OCI-M1 (cell line): ENCODE measurements around the gene SETDB1.
"Not testable (repeated sequence)": the region's sequence is repeated elsewhere in the genome, so short reads cannot be mapped to it uniquely, and the experiment has no call there.

ENCODE experiments used
- DNase-seq: peaks from one replicate; lab custom pipeline; 2025; lab: John Stamatoyannopoulos, UW

The SETDB1 gene

DNA sequence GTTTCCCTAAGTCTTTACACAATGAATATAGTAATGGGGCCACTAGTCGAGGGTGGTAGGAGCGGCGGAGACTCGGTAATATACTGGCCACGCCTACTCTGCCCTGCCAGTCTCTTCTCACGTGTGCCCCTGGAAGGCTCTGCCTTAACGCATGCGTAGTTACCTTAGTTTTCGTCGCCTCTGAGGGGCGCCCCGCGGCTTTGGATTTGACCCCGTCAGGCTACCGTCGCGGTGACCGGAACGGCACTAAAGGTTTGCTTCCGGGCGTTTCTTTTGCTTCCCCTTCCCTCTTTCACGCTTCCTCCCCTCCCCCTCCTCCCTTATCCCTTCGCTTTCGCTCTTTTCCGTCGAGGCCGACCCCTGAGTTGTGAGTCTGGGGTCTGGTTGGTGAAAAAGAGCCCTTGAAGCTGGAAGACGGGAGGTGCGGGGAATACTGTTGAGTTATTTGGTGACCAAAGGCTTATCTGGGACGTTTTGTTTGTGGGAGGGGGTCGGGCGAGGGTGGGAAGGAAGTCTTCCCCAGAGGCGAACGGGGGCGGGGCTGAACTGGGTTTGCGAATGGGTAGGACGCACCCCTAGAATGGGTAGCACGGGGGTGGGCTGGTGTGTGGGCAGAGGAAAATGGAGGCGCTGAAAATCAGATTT, at the start of gene SETDB1:
TSS of gene SETDB1 (plus strand) at position 267 of the 645 bp plus-strand sequence. CDS start 1,352 bp downstream, outside the sequence.
- peak; percentile 99 for DNase-seq

DNA sequence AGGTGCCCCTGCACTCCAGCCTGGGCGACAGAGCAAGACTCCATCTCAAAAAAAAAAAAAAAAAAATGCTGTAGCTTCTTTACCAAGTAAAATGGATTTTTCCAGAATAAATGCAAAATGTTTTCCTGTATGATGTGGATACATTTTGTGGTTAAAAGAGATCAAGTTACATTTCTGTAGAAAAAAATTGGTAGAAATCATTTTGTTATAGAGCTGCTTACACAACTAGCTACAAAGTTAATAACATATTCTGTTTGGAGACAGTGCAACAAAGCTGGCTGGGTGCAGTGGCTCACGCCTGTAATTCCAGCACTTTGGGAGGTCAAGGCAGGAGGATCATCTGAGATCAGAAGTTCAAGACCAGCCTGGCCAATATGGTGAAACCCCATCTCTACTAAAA, 47.2 kb upstream of the SETDB1 start:
- DNase-seq, result not testable (repeated sequence)

DNA sequence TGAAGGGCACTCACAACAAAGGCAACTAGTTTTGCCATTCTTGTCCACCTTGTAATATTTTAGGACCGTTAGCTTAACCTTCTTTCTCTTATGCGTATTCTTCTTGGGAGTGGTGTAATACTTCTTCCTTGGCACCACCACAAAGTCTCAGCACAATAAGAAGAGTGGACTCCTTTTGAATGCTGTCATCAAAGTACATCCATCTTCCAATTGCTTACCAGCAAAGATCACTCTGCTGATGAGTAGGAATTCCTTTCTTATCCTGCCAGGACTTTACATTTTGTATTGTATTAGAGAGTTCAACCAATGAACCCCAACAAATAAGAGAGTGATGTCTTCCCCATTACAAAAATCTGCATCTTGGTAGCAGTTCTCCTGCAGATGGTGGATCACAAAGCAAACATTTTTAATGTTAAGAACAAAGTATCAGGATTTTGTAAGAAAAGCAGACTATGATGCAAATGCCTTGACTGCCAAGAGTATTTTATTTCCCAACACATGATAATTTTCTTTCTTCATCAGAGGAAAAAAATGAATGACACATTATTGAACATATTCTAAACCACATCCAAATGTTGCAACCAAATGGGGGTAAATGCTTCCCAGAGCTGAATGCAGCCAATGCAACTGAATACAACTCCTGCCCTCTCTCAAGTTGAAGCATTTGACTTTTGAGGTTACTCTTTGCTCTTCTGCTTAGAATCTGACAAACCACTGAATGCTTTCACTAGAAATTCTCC, 44.7 kb upstream of the SETDB1 start:
- peak; percentile 23 for DNase-seq

DNA sequence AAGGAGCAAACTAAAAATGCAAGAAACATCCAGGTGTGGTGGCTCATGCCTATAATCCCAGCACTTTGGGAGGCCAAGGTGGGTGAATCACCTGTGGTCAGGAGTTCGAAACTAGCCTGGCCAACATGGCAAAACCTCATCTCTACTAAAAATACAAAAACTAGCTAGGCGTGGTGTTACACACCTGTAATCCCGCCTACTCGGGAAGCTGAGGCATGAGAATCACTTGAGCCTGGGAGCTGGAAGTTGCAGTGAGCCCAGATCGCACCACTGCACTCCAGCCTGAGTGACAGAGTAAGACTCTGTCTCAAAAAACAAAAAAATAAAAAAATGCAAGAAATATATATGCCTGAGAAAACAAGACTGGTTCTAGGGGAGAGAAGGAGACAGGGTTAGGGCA, 43.0 kb upstream of the SETDB1 start:
- not testable (repeated sequence) for DNase-seq

DNA sequence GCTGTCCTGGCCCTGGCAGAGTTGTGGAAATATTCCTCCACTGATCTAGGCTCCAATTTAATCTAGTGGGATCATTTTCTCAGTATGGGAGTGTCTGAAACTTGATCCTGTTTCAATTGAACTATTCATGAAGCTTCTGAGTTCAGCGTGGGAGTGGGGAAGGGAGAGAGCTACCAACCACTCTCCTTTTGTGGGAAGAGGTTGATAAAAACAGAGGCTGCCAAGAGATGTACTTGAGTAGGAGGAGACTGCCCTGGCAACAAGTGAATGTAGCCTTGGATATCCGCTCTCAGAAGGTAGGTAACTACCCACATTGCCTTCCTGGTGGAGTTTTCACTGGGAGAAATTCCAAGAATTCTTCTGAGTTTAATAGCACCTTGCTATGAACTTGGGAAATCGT, 39.1 kb upstream of the SETDB1 start, which contains the start of gene CTXND2:
TSS of gene CTXND2 (plus strand) at position 119 of the 400 bp plus-strand sequence. CDS start 25,179 bp downstream, outside the sequence.
- peak; percentile 26 for DNase-seq

DNA sequence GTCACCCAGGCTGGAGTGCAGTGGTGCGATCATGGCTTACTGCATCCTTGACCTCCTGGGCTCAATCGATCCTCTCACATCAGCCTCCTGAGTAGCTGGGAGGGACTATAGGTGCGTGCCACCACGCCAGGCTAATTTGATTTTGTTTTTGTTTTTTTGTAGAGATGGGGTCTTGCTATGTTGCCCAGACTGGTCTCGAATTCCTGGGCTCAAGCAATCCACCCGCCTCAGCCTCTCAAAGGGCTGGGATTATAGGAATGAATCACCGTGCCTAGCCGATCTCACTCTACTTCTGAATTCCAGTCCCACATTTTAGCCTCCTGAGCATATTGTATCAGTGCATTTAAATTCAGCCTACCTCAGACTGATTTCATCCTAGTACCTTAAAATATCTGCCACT, 37.4 kb upstream of the SETDB1 start:
- no peak for DNase-seq

DNA sequence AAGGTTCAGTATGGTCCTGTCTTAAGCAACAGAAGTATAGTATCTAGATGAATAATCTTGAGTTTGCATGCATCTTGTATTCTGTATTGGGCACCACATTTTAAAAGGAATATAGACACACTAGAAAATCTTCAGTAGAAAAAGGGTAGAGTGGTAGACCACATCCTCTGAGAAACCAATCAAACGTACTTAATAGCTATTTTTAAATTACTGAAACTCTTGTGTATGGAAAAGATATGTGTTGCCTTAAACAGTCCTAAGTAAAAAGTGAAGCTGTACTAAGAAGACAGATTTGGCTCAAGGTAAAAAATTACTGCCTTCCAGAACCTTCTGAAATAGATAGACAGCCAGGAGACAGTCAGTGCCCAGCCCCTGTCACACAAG, 36.1 kb upstream of the SETDB1 start:
- no peak for DNase-seq

DNA sequence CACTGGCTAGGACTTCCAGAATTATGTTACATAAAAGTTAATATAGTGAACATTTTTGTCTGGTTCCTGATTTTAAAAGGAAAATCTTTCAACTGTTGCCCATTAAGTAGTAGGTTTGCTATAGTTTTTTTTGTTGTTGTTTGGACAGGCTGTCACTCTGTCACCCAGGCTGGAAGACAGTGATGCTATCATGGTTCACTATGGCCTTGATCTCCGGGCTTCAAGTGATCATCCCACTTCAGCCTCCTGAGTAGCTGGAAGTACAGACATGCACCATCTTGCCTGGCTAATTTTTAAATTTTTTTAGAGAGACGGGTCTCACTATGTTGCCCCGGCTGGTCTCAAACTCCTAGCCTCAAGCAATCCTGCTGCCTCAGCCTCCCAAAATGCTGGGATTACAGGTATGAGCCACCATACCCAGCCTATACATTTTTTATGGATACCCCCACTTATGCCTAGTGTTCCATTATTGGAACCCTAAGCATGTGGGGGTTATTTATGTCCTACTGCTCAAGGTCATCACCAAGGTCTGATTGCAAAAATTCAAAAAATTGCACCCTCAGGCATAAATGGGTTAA, 32.7 kb upstream of the SETDB1 start:
- DNase-seq, result no peak

DNA sequence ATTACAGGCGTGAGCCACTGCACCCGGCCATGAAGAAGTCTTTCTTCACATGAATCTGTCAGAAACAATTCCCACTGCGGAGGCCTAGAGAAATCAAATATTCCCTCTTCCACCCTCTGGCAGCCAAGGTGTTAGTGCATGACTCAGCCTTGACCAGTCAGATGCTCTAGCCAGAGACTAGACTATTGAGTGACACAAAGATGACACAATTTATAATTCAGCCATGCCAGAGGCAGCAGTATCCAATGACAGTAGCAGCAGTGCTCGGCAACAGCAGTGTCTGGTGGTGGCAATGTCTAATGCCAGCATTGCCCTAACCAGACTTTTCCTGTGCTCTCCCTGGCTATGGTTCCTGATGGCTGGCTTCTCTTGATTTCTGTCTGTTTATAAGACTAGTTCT, 30.5 kb upstream of the SETDB1 start:
- no peak for DNase-seq

DNA sequence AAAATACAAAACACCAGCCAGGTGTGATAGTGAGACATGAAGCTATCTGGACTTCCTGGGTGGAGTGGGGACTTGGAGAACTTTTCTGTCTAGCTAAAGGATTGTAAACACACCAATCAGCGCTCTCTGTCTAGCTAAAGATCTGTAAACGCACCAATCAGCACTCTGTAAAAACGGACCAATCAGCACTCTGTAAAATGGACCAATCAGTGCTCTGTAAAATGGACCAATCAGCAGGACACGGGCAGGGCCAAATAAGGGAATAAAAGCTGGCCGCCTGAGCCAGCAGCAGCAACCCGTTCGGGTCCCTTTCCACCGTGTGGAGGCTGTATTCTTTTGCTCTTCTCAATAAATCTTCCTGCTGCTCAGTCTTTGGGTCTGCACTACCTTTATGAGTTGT, 26.4 kb upstream of the SETDB1 start:
- DNase-seq, result not testable (repeated sequence)

DNA sequence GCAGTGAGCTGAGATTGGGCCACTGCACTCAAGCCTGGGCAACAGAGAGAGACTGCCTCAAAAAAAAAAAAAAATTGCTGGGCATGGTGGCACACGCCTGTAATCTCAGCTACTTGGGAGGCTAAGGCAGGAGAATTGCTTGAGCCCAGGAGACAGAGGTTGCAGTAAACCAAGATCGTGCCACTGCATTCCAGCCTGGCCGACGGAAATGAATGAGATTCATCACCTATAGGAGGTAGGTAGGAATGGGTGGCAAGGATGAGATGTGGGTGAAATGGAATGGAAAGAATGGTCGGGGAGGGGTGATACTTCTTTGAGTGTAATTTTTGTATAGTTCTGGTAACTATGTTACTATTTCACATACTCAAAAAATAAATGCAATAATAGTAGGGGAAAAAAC, 23.8 kb upstream of the SETDB1 start:
- no peak for DNase-seq

DNA sequence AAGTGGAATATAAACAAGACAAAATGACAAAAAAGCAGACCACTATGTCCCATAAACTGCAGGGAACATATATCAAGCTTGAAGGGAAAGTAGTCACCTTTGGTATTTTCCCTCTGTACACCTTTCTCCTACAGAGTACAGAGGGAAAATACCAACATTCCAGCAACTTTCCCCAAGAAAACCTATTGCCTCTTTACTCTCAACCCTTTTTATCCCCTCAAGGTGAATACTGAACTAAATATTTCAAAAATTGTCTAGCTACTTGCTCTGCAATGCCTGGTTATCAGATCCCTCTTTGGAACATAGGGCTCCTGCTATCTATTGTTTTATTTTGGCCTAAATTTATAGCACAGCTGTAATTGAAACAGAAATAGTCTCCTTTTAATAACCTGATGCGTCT, 23.4 kb upstream of the SETDB1 start:
- DNase-seq, result no peak

DNA sequence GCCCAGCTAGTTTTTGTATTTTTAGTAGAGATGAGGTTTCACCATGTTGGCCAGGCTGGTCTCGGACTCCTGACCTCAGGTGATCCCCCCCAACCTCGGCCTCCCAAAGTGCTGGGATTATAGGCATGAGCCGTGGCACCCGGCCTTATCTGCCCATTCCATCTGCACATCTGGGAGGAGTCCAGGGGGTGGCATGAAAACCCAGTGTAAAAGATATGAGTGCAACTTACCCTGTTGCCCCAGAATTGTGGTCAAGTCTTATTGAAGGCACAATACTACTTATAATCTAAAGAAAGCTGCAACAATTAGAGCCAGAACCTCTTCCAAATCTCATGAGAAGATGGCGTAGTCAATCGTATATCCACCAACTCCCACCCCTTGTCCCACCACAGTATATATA, 20.9 kb upstream of the SETDB1 start:
- DNase-seq, result no peak

DNA sequence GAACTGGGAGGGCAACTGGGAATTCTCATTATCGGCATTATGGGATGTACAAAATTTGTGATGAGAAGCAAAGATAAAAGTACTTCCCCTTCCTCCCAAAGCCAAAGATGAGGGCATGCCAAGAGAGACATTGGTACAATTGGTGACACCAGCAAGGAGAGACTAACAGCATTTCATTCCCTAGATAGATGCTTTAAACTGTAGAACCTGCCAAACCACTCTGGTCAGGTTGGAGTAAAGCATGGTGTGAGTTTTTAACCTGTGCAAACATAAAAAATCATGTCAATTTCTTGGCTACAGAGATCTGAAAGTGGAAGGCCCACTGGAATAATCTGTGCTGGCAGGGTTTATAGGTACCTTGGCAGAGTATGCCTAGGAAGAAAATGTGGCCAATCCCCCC, 19.8 kb upstream of the SETDB1 start:
- no peak for DNase-seq

DNA sequence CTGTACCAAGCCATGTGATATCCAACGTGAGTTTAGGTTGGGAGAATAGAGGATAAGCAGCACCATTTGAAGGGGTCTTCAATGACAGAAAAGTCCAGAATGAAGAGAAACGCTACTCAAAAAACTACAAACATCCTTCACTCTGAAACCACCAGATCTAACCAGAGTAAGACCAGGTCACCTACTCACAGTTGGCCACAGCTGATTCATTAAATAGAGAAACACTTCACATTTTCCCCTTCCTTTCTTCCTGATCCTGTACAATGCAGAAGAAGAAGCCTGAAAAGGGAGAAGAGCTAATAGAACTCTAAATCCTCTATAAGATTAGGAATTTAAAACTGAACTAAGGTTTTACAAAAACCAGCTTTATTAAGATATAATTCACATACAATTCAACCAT, 19.4 kb upstream of the SETDB1 start:
- no peak for DNase-seq

DNA sequence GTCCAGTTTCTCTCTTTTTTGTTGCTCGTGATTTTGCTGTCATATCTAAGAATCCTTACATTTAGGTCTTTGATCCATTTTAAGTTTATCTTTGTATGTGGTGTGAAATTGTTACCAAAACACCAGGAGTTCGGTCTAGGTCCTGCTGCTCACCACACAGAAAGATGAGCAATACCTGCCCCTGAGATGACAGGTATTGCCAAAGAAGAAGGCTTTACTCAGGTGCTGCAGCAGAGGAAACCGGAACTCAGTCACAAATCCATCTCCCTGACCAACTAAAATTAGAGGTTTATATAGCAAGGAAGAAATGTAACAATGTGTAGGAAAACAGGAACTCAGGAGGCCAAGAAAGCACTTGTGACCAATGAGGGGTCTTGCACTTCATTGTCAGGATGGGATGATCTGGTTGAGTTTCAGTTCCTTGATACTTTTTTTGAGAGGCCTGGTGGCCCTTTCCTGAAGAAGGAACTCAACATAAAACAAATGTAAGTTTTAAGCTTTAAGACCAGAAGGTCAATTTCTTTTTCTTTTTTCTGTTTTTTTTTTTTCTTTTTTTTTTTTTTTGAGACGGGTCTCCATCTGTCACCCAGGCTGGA, 16.5 kb upstream of the SETDB1 start:
- no peak for DNase-seq

DNA sequence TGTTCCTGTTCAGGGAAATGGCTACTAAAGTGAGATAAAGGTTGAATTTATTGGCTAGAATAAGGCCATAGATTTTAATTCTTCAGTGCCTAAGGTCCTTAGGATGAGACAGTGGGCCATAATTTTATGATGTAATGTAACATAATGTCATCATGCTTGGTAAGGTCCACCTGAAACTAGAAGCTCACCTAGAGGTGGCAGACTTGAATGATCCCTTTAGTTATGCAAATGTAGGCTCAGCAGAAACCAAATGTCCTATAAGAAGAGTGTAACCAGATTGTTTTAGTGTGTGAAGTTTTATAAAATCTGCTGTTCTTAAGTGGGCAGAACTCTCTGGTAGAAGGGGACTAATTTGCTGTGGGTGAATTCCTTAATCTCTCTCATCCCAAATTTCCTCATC, 13.5 kb upstream of the SETDB1 start:
- DNase-seq, result no peak

DNA sequence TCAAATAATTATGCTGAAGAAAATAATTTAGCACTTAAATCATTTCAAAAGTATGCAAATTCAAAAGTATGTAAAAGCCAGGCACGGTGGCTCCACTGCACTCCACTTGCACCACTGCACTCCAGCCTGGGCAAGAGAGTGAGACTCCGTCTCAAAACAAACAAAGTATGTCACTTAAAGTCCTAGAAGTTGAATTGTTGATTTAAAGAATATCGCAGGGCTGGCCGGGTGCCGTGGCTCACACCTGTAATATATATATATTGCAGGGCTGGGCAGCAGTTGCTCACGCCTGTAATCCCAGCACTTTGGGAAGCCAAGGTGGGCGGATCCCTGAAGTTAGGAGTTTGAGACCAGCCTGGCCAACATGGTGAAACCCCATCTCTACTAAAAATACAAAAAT, 8.8 kb upstream of the SETDB1 start:
- DNase-seq, result no peak

DNA sequence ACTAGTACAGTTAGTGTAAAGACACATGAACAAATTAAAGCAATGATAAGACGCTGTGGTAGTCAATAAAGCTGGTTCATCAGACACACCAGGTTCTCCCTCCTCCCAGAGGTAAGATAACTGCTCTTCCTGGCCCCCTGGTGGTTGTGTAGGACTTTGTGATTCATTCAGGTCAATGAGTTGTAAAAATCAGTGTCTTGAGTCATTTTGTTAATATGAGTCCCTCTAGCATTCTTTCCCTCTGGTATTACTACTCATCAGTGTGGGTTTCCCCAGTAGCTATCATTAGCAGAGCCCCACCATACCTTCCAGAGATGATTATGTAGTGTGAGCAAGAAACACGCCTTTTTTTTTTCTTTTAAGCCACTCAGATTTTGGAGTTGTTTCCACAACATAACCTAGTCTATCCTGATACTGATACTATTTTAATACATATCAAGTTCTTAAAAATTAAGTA, 3.6 kb upstream of the SETDB1 start:
- DNase-seq, result peak; percentile 91

DNA sequence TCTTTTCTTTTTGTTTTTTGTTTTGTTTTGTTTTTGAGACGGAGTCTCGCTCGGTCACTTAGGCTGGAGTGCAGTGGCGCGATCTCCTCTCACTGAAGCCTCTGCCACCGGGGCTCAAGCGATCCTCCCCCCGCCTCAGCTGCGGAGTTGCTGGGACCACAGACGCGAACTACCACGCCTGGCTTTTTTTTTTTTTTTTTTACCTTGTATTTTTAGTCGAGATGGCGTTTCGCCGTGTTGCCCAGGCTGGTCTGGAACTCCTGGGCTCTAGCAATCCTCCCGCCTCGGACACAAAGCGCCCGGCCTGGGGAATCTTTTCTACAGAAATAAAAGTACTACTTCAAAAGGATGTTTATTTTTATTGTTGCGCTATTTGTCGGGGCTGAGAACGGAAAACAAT, 1.1 kb upstream of the SETDB1 start:
- DNase-seq, result peak; percentile 64

DNA sequence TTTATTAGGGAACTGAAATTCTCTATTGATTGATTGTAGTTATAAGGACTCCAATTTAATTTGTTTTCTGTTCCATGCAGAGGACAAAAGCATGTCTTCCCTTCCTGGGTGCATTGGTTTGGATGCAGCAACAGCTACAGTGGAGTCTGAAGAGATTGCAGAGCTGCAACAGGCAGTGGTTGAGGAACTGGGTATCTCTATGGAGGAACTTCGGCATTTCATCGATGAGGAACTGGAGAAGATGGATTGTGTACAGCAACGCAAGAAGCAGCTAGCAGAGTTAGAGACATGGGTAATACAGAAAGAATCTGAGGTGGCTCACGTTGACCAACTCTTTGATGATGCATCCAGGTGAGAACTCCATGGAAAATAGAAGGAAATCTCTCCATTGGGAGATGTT, 1.5 kb downstream of the SETDB1 start:
- no peak for DNase-seq

DNA sequence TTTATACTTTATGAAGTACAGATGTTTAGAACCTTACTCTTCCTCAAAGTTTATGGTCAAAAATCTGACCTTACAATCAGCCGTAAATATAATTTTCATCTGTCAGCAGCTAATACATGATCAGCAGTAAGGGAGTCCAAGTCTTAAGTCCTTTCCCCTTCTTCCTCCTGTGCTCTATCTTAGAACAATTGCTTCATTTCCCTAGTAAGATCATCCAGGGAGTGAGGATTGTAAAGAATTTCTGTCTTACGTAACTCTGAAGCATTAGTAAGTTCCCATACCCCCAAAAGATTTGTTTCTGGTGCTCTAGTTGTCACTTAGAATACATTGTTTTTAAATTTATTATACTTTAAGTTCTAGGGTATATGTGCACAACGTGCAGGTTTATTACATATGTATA, 2.1 kb downstream of the SETDB1 start:
- DNase-seq, result no peak

DNA sequence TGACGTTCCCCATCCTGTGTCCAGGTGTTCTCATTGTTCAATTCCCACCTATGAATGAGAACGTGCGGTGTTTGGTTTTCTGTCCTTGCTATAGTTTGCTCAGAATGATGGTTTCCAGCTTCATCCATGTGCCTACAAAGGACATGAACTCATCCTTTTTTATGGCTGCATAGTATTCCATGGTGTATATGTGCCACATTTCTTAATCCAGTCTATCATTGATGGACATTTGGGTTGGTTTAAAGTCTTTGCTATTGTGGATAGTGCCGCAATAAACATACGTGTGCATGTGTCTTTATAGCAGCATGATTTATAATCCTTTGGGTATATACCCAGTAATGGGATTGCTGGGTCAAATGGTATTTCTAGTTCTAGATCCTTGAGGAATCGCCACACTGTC, 2.6 kb downstream of the SETDB1 start:
- not testable (repeated sequence) for DNase-seq
